Heart right ventricle (tissue), 16 donors: Measurements from ENCODE around the gene CES2. TPM values are rescaled to one million over a fixed set of nuclear protein-coding genes. Genes with fewer than 3 reads are reported as not detected.
"Not testable (repeated sequence)": the region's sequence is repeated elsewhere in the genome, so short reads cannot be mapped to it uniquely, and the experiment has no call there.

ENCODE experiments used
- ATAC-seq, 8 donors: fragments of 200-7000 bp; cut with Tn5 transposase; one replicate each; pipeline ENCODE4 v1.9.1; 2020; ENCODE audit warnings: mild to moderate bottlenecking in 8 of 8, moderate library complexity in 8 of 8, moderate number of reproducible peaks in 1 of 8
- DNase-seq, 2 donors: peaks; one replicate each; pipeline ENCODE4 v3.0.0-alpha.2; 2020
- H3K27ac ChIP-seq, 10 donors: fragments of 200-600 bp; sonication (generic) in 2 of 10; one replicate each; pipeline versions ENCODE4 v1.5.0 to v1.8.0; 2020 to 2022; ENCODE audit warnings: mild to moderate bottlenecking in 3 of 10
- H3K27me3 ChIP-seq, 7 donors: fragments of 200-600 bp; one replicate each; pipeline ENCODE4 v1.8.0; 2021 to 2022; ENCODE audit warnings: mild to moderate bottlenecking in 2 of 7
- H3K36me3 ChIP-seq, 9 donors: fragments of 200-600 bp; sonication (generic) in 1 of 9; one replicate each; pipeline versions ENCODE4 v1.5.0 to v1.8.0; 2020 to 2022; ENCODE audit warnings: mild to moderate bottlenecking in 2 of 9
- H3K4me1 ChIP-seq, 9 donors: fragments of 200-600 bp; sonication (generic) in 1 of 9; one replicate each; pipeline versions ENCODE4 v1.5.0 to v1.8.0; 2020 to 2022; ENCODE audit warnings: mild to moderate bottlenecking in 4 of 9
- H3K4me3 ChIP-seq, 10 donors: fragments of 200-600 bp; sonication (generic) in 2 of 10; one replicate each; pipeline versions ENCODE4 v1.5.0 to v1.8.0; 2020 to 2022; ENCODE audit warnings: mild to moderate bottlenecking in 7 of 10, moderate library complexity in 2 of 10
- H3K9me3 ChIP-seq, 11 donors: fragments of 200-600 bp in 10 of 11; sonication (generic) in 2 of 11; one replicate each; pipeline versions ENCODE4 v1.5.0 to v1.8.0; 2013 to 2022; ENCODE audit warnings: mild to moderate bottlenecking in 2 of 11, control low read depth in 1 of 11, moderate library complexity in 1 of 11
- WGBS, 2 donors: extraction: QIAGEN DNeasy Blood & Tissue Kit; methylation state at CpG; one replicate each; pipeline ENCODE4 v1.1.7; 2013; ENCODE audit warnings: inconsistent platforms in 1 of 2; 5-methylcytosine and 5-hydroxymethylcytosine counted together
- intact Hi-C, 10 donors: fragments of 100-400 bp; cut with DNase I; formaldehyde crosslinking; loops; one replicate each; pipeline versions ENCODE4 v1.11.1 to v1.14.2; 2022
- polyA plus RNA-seq, 2 donors: library from polyadenylated mRNA; stranded (reverse); fragments of 200-250 nt; gene quantifications; one replicate each; pipeline ENCODE4 v1.2.3, GENCODE V29; 2013
- total RNA-seq, 10 donors: library from RNA; stranded (reverse); fragmentation: NEBNext Ultra II Directional in 3 of 10; extraction: Animal tissue kit (Norgen Biotek cat#: 25700) in 3 of 10; gene quantifications; one replicate each; pipeline versions ENCODE4 v1.2.1 to v1.2.4, GENCODE V29; 2021 to 2023
- TF ChIP-seq, protein P1 (sequence below), 9 donors: fragments of 200-600 bp; sonication (generic) in 2 of 9; IDR thresholded peaks; one replicate each; pipeline versions ENCODE4 v1.5.0 to v1.8.0; 2021 to 2022; ENCODE audit warnings: antibody characterized with exemption in 9 of 9, mild to moderate bottlenecking in 5 of 9, moderate library complexity in 1 of 9
- donor health status: Arrhythmogenic right ventricular cardiomyopathy.
- donor health status: ischemic (EF 13 %, LVEDD 7.1; RV severe dilation, severe dysfunction).
- donor health status: healthy with polysubstance abuse.
- donor health status: DM: no; HTN: yes; CAD: no.
- donor health status: DM: no; HTN: no; CAD: no.
- donor health status: ischemic (EF 25% LVEDD 6.9; RV normal size, moderate dysfunction).
- donor health status: ischemic (EF 25% LVEDD 5.7; RV mildly dilated, moderate dysfunction).
- donor health status: healthy.
- donor health status: DM: yes; HTN: yes; CAD: no.
- donor health status: Ischemic cardiomyopathy.
- donor health status: ischemic (EF 35%, LVEDD 5.7; RV mildly dilated, moderate dysfunction).
- donor health status: nonischemic (EF 11% LVEDD 7.7; RV severe dilation, severe dysfunction).
- donor health status: DM: yes; HTN: yes; CAD: no.
- donor health status: PGD.
- donor health status: ischemic (EF 29% LVEDD 5.4; RV normal size, mild dysfunction).
- donor health status: nonischemic (EF 23%, LVEDD 6.1; RV moderate dilation, normal function).

Gene CES2
- total and polyA plus RNA-seq, 12 donors, result 25.1 to 194 (median 81.5) TPM

DNA sequence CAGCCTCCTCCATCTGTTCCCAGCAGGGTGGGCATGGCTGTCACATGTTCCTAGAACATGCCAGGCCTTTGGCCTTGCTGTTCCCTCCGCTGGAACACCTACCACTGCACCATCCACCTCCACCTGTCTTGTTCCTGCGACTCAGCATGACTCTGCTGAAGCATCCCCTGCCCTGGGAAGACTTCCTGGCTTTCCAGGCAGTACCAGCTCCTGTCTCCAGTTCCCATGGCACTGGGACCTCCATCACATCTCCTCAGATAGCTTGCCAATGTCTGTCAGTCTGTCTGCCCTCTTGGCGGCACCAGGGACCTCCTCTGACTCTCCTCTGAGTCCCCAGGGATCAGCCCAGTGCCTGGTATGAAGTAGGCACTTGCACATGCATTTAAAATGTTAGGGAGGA is 39.3 kb upstream of the CES2 start:
- intact Hi-C loops, result loop anchor here in 7 of 10 donors (2.0 to 10.0 kb wide), 5 partner anchors 33 to 59 kb away; partner anchors contain the start of gene CIAO2B (in 3 of the 7)
- DNase-seq, result no peak

DNA sequence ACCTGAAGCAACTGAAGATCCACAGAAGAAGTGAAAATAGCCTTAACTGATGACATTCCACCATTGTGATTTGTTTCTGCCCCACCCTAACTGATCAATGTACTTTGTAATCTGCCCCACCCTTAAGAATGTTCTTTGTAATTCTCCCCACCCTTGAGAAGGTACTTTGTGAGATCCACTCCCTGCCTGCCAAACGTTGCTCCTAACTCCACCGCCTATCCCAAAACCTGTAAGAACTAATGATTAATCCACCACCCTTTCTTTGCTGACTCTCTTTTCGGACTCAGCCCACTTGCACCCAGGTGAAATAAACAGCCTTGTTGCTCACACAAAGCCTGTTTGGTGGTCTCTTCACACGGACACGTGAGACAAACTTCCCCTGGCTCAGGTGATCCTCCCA is 38.6 kb upstream of the CES2 start:
- H3K4me1 ChIP-seq, result peaks cover 16 to 55% (median 37%) of the 10 kb centered on the region in 9 donors
- H3K27me3 ChIP-seq, DNase-seq, H3K9me3 ChIP-seq, H3K27ac ChIP-seq, H3K36me3 ChIP-seq, ATAC-seq, H3K4me3 ChIP-seq: not testable (repeated sequence)
- intact Hi-C loops, result loop anchor here in 6 of 10 donors (2.0 to 10.0 kb wide), 4 partner anchors 32 to 58 kb away; partner anchors contain the start of gene CIAO2B (in 3 of the 6)
- 83 to 85% methylated on average over 5 of the region's 5 CpGs for WGBS, 2 donors

More for the DNA sequence above, 39.3 kb upstream of the CES2 start:
- Histone ChIP-seq H3K4me1 (peaks cover 12 to 48% (median 31%) of the 10 kb centered on the region in 9 donors), H3K4me3 (no peak overlapping the region), H3K27me3 (no peaks in the 10 kb centered on the region), H3K27ac (peak overlapping the region in 2 of 10 donors; percentile 41 to 61), H3K9me3 (no peaks in the 10 kb centered on the region), H3K36me3 (peaks cover 0 to 3% (median 0%) of the 10 kb centered on the region in 9 donors)
- WGBS, 2 donors, result 90 to 93% methylated on average over 3 of the region's 3 CpGs
- TF ChIP-seq, protein P1, sequence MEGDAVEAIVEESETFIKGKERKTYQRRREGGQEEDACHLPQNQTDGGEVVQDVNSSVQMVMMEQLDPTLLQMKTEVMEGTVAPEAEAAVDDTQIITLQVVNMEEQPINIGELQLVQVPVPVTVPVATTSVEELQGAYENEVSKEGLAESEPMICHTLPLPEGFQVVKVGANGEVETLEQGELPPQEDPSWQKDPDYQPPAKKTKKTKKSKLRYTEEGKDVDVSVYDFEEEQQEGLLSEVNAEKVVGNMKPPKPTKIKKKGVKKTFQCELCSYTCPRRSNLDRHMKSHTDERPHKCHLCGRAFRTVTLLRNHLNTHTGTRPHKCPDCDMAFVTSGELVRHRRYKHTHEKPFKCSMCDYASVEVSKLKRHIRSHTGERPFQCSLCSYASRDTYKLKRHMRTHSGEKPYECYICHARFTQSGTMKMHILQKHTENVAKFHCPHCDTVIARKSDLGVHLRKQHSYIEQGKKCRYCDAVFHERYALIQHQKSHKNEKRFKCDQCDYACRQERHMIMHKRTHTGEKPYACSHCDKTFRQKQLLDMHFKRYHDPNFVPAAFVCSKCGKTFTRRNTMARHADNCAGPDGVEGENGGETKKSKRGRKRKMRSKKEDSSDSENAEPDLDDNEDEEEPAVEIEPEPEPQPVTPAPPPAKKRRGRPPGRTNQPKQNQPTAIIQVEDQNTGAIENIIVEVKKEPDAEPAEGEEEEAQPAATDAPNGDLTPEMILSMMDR (IDR thresholded peaks at IDR 0.05), result no peak
- ATAC-seq, result no peak

DNA sequence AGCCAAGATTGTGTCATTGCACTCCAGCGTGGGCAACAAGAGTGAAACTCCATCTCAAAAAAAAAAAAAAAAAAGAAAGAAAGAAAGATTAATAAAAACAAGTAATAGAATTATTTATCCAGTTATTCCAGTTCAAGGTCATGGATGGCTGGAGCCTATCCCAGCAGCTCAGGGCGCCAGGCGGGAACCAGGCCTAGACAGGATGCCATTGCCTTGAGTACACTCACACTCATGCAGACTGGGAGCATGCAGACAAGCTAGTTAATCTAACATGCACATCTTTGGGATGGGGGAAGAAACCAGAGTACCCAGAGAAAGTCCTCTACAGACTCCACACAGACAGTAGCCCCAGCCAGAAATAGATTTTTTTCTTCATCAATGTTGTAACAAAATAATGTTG is 37.1 kb upstream of the CES2 start:
- TF ChIP-seq, protein P1 (IDR thresholded peaks at IDR 0.05), result no peak
- H3K27me3 ChIP-seq, result no peaks in the 10 kb centered on the region
- DNase-seq (no peak), ATAC-seq (no peak)
- 52 to 54% methylated on average over 3 of the region's 3 CpGs for WGBS, 2 donors
- no peaks in the 10 kb centered on the region for H3K9me3 ChIP-seq
- intact Hi-C loops, result loop anchor here in 5 of 10 donors (5.0 to 10.0 kb wide), 3 partner anchors 34 to 57 kb away; partner anchors contain the start of gene CIAO2B (in 3 of the 5)
- H3K27ac ChIP-seq, result peak overlapping the region in 8 of 10 donors; percentile 31 to 99 (median 95)
- no peaks in the 10 kb centered on the region for H3K36me3 ChIP-seq
- H3K4me3 ChIP-seq, result no peak overlapping the region
- peaks cover 19 to 68% (median 47%) of the 10 kb centered on the region in 9 donors for H3K4me1 ChIP-seq

DNA sequence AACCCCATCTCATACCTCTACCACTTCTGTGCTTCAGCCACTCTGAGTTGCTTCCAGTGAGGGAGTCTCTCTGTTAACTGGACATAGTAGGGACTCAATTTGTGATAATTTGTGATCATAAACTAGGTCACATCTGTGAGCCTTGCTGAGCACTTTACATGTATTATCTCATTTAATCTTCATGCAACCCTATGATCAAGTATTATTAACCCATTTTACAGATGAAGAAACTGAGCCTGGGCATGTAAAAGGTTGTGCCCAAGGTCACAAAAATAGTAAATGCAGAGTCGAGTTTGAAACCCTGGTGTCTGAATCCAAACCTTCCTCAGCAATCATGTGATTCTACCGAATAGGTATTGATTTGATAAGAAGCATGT is 36.4 kb upstream of the CES2 start:
- H3K27ac ChIP-seq, result peak overlapping the region; percentile 72 to 99 (median 94)
- H3K36me3 ChIP-seq, result no peaks in the 10 kb centered on the region
- no peak overlapping the region for H3K4me3 ChIP-seq
- WGBS, 2 donors, result 75 to 82% methylated on average over 2 of the region's 2 CpGs
- H3K27me3 ChIP-seq, result no peaks in the 10 kb centered on the region
- H3K4me1 ChIP-seq, result peaks cover 20 to 75% (median 49%) of the 10 kb centered on the region in 9 donors
- intact Hi-C loops, result loop anchor here in 5 of 10 donors (5.0 to 10.0 kb wide), 3 partner anchors 33 to 56 kb away; partner anchors contain the start of gene CIAO2B (in 3 of the 5)
- TF ChIP-seq, protein P1 (IDR thresholded peaks at IDR 0.05), result no peak
- ATAC-seq (no peak), DNase-seq (no peak)
- H3K9me3 ChIP-seq, result no peaks in the 10 kb centered on the region
